Heart right ventricle (tissue), 16 donors: ENCODE results near the gene CCT6A. TPM values are rescaled to one million over a fixed set of nuclear protein-coding genes. Genes with fewer than 3 reads are reported as not detected.
"Not testable (repeated sequence)": the region's sequence is repeated elsewhere in the genome, so short reads cannot be mapped to it uniquely, and the experiment has no call there.

Experiments
- ATAC-seq, 8 donors: fragments of 200-7000 bp; cut with Tn5 transposase; one replicate each; pipeline ENCODE4 v1.9.1; 2020; ENCODE audit warnings: mild to moderate bottlenecking in 8 of 8, moderate library complexity in 8 of 8, moderate number of reproducible peaks in 1 of 8
- DNase-seq, 2 donors: peaks; one replicate each; pipeline ENCODE4 v3.0.0-alpha.2; 2020
- H3K27ac ChIP-seq, 10 donors: fragments of 200-600 bp; sonication (generic) in 2 of 10; one replicate each; pipeline versions ENCODE4 v1.5.0 to v1.8.0; 2020 to 2022; ENCODE audit warnings: mild to moderate bottlenecking in 3 of 10
- H3K27me3 ChIP-seq, 7 donors: fragments of 200-600 bp; one replicate each; pipeline ENCODE4 v1.8.0; 2021 to 2022; ENCODE audit warnings: mild to moderate bottlenecking in 2 of 7
- H3K36me3 ChIP-seq, 9 donors: fragments of 200-600 bp; sonication (generic) in 1 of 9; one replicate each; pipeline versions ENCODE4 v1.5.0 to v1.8.0; 2020 to 2022; ENCODE audit warnings: mild to moderate bottlenecking in 2 of 9
- H3K4me1 ChIP-seq, 9 donors: fragments of 200-600 bp; sonication (generic) in 1 of 9; one replicate each; pipeline versions ENCODE4 v1.5.0 to v1.8.0; 2020 to 2022; ENCODE audit warnings: mild to moderate bottlenecking in 4 of 9
- H3K4me3 ChIP-seq, 10 donors: fragments of 200-600 bp; sonication (generic) in 2 of 10; one replicate each; pipeline versions ENCODE4 v1.5.0 to v1.8.0; 2020 to 2022; ENCODE audit warnings: mild to moderate bottlenecking in 7 of 10, moderate library complexity in 2 of 10
- H3K9me3 ChIP-seq, 11 donors: fragments of 200-600 bp in 10 of 11; sonication (generic) in 2 of 11; one replicate each; pipeline versions ENCODE4 v1.5.0 to v1.8.0; 2013 to 2022; ENCODE audit warnings: mild to moderate bottlenecking in 2 of 11, control low read depth in 1 of 11, moderate library complexity in 1 of 11
- CTCF ChIP-seq, 9 donors: fragments of 200-600 bp; sonication (generic) in 2 of 9; IDR thresholded peaks; one replicate each; pipeline versions ENCODE4 v1.5.0 to v1.8.0; 2021 to 2022; ENCODE audit warnings: antibody characterized with exemption in 9 of 9, mild to moderate bottlenecking in 5 of 9, moderate library complexity in 1 of 9
- WGBS, 2 donors: extraction: QIAGEN DNeasy Blood & Tissue Kit; methylation state at CpG; one replicate each; pipeline ENCODE4 v1.1.7; 2013; ENCODE audit warnings: inconsistent platforms in 1 of 2; 5-methylcytosine and 5-hydroxymethylcytosine counted together
- intact Hi-C, 10 donors: fragments of 100-400 bp; cut with DNase I; formaldehyde crosslinking; loops; one replicate each; pipeline versions ENCODE4 v1.11.1 to v1.14.2; 2022
- polyA plus RNA-seq, 2 donors: library from polyadenylated mRNA; stranded (reverse); fragments of 200-250 nt; gene quantifications; one replicate each; pipeline ENCODE4 v1.2.3, GENCODE V29; 2013
- total RNA-seq, 10 donors: library from RNA; stranded (reverse); fragmentation: NEBNext Ultra II Directional in 3 of 10; extraction: Animal tissue kit (Norgen Biotek cat#: 25700) in 3 of 10; gene quantifications; one replicate each; pipeline versions ENCODE4 v1.2.1 to v1.2.4, GENCODE V29; 2021 to 2023
- donor health status: Arrhythmogenic right ventricular cardiomyopathy.
- donor health status: ischemic (EF 13 %, LVEDD 7.1; RV severe dilation, severe dysfunction).
- donor health status: healthy with polysubstance abuse.
- donor health status: DM: no; HTN: yes; CAD: no.
- donor health status: DM: no; HTN: no; CAD: no.
- donor health status: ischemic (EF 25% LVEDD 6.9; RV normal size, moderate dysfunction).
- donor health status: ischemic (EF 25% LVEDD 5.7; RV mildly dilated, moderate dysfunction).
- donor health status: healthy.
- donor health status: DM: yes; HTN: yes; CAD: no.
- donor health status: Ischemic cardiomyopathy.
- donor health status: ischemic (EF 35%, LVEDD 5.7; RV mildly dilated, moderate dysfunction).
- donor health status: nonischemic (EF 11% LVEDD 7.7; RV severe dilation, severe dysfunction).
- donor health status: DM: yes; HTN: yes; CAD: no.
- donor health status: PGD.
- donor health status: ischemic (EF 29% LVEDD 5.4; RV normal size, mild dysfunction).
- donor health status: nonischemic (EF 23%, LVEDD 6.1; RV moderate dilation, normal function).

The CCT6A gene
- total and polyA plus RNA-seq, 12 donors: 53.5 to 155 (median 69.9) TPM

DNA sequence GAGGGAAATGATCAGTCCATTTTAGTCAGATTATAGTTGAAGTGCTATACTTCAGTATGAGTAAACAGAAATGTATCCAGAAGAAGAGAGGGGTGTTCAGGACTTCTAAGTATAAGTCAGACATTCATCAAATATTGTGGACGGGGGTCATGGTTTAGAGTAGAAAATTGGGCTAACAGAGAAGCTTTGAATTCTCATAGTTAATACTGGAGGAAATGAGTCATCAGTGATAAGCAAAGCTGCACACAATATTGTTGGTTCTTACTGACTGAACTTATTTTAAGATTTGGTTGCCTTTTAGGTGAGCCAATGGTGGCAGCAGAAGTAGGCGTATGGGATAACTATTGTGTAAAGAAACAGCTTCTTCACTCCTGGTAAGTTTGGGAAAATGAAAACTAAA lies 10.8 kb downstream of the CCT6A start:
- DNase-seq (no peak), ATAC-seq (no peak)
- Histone ChIP-seq H3K4me1 (peaks cover 0 to 32% (median 11%) of the 10 kb centered on the region in 9 donors), H3K4me3 (no peak overlapping the region), H3K9me3 (no peaks in the 10 kb centered on the region), H3K27me3 (no peaks in the 10 kb centered on the region), H3K27ac (peak overlapping the region in 3 of 10 donors; percentile 6 to 62 (median 27)), H3K36me3 (peaks cover 0 to 63% (median 46%) of the 10 kb centered on the region in 9 donors)
- 68 to 76% methylated on average over 2 of the region's 2 CpGs for WGBS, 2 donors
- TF ChIP-seq CTCF (IDR thresholded peaks at IDR 0.05): no peak
- intact Hi-C loops: loop anchor here in 1 of 10 donors (5.0 kb wide), 1 partner anchor 95 kb away; no protein-coding TSS in a partner anchor

DNA sequence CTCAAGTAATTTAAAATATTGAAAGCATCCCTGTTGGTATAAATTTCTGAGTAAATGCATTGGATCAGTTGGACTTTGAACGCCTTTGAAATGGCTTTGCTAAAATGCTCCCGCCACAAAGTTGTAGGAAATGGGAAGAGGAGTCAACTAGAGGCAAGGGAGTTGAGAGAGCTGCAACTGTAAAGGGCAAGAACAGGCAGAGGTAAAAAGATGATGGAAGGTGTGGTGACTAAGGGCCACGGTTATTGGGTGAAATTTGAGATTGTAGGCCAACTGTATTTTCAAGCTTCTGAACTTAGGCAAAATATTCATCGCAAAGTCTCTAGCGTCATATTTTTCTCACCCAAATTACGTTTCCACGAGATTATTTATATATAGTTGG lies 11.9 kb downstream of the CCT6A start:
- H3K27ac ChIP-seq: peak overlapping the region; percentile 39 to 95 (median 89)
- H3K27me3 ChIP-seq: no peaks in the 10 kb centered on the region
- intact Hi-C loops: loop anchor here in 1 of 10 donors (5.0 kb wide), 1 partner anchor 96 kb away; no protein-coding TSS in a partner anchor
- no peak for DNase-seq
- 74 to 75% methylated on average over 7 of the region's 7 CpGs for WGBS, 2 donors
- peaks cover 0 to 32% (median 11%) of the 10 kb centered on the region in 9 donors for H3K4me1 ChIP-seq
- ATAC-seq: no peak
- TF ChIP-seq CTCF (IDR thresholded peaks at IDR 0.05): no peak
- H3K4me3 ChIP-seq: peak overlapping the region in 8 of 10 donors; percentile 54 to 92 (median 86)
- H3K36me3 ChIP-seq: peaks cover 0 to 56% (median 37%) of the 10 kb centered on the region in 9 donors
- H3K9me3 ChIP-seq: no peaks in the 10 kb centered on the region

DNA sequence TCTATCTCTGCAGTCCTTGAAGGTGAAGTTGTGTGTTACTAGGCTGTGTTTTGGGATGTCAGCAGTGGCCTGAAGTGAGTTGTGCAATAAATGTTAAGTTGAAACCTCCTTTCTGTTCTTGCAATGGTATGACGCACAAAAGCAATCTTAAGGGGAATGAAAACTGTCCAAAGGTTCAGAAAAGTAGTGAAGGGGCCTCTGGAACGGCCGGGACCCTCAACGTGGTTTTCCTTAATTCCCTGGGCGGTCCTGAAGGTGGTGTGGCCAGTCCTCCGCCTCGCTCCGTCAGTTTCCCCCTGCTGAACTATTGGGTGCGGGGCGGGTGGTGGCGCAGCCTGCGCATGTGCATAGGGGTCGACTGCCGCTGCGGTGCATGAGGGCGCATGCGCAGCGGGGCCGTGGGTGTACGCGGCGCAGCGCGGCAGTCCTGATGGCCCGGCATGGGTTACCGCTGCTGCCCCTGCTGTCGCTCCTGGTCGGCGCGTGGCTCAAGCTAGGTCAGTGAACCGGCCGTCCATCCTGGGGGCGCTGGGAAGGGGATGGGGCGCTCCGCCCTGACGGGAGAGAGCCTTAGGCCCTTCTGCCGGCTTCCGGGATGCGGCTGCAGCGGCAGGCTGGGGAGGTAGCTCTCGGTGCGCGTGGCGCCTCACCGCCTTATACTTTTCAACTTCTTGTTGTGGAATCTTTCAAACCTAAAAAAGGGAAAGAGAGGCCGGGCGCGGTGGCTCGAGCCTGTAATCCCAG lies 12.5 kb downstream of the CCT6A start, which contains the start of gene SUMF2:
Gene SUMF2 (plus strand): TSS at position 405 of the 744 bp plus-strand sequence. CDS start 26 bp downstream, at position 431.
- Histone ChIP-seq H3K9me3 (no peaks in the 10 kb centered on the region), H3K4me1 (peaks cover 0 to 32% (median 11%) of the 10 kb centered on the region in 9 donors), H3K27ac (peak within 1 kb of the TSS; percentile 39 to 95 (median 89)), H3K27me3 (no peaks in the 10 kb centered on the region), H3K36me3 (peaks cover 0 to 56% (median 37%) of the 10 kb centered on the region in 9 donors), H3K4me3 (peak within 1 kb of the TSS; percentile 53 to 95 (median 86))
- peak; percentile 93 to 94 for DNase-seq
- intact Hi-C loops: loop anchor here in 2 of 10 donors (1.0 to 5.0 kb wide), 2 partner anchors 13 to 97 kb away; partner anchors contain the start of genes CCT6A (in 1 of the 2) and PSPH (in 1 of the 2)
- peak in 6 of 9 donors; percentile 13 to 53 (median 38) for TF ChIP-seq CTCF (IDR thresholded peaks at IDR 0.05)
- ATAC-seq: peak; percentile 99 to 100 (median 99)
- WGBS, 2 donors: 1% methylated on average over 45 to 49 of the region's 49 CpGs

DNA sequence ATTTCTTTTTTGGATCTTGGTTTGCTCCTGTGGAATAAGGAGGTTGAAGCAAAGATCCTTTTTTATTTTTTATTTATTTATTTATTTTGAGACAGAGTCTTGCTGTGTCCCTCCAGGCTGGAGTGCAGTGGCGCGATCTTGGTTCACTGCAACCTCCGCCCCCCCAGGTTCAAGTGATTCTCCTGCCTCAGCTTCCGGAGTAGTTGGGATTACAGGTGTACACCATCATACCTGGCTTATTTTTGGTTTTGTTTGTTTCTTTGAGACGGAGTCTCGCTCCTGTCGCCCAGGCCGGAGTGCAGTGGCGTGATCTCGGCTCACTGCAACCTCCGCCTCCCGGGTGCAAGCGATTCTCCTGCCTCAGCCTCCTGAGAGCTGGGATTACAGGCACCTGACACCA lies 14.8 kb downstream of the CCT6A start:
- intact Hi-C loops: not testable (repeated sequence)

More for the DNA sequence above, 14.8 kb downstream of the CCT6A start:
- Histone ChIP-seq H3K4me1 (peaks cover 0 to 32% (median 11%) of the 10 kb centered on the region in 9 donors), H3K36me3 (peaks cover 0 to 56% (median 28%) of the 10 kb centered on the region in 9 donors)
- ATAC-seq, DNase-seq, H3K27me3 ChIP-seq, H3K27ac ChIP-seq, H3K4me3 ChIP-seq, H3K9me3 ChIP-seq: not testable (repeated sequence)
- 96 to 98% methylated on average over 13 of the region's 13 CpGs for WGBS, 2 donors
